Spleen (tissue), 11 donors: ENCODE measurements around the gene CDR2L. TPM values are rescaled to one million over a fixed set of nuclear protein-coding genes. Genes with fewer than 3 reads are reported as not detected.

Source experiments
- DNase-seq: peaks from one replicate; pipeline ENCODE4 v3.0.0-alpha.2; 2020
- H3K27ac ChIP-seq, 8 donors: fragments of 200-600 bp; sonication (generic) in 7 of 8; 1 replicate in 4 of 8; 2 replicates in 4 of 8; pipeline versions ENCODE4 v1.5.0 to v1.8.0; 2016 to 2021; ENCODE audit warnings: inconsistent platforms in 4 of 8, mild to moderate bottlenecking in 4 of 8, moderate library complexity in 1 of 8
- H3K27me3 ChIP-seq, 7 donors: fragments of 200-600 bp; sonication (generic) in 6 of 7; replicated peaks in 1 of 7; 1 replicate in 4 of 7; 2 replicates in 3 of 7; pipeline versions ENCODE4 v1.5.0 to v1.8.0; 2016 to 2021; ENCODE audit warnings: inconsistent platforms in 3 of 7, mild to moderate bottlenecking in 1 of 7
- H3K36me3 ChIP-seq, 6 donors: fragments of 200-600 bp; sonication (generic) in 5 of 6; 1 replicate in 4 of 6; 2 replicates in 2 of 6; pipeline versions ENCODE4 v1.5.0 to v1.8.0; 2016 to 2021; ENCODE audit warnings: inconsistent platforms in 2 of 6
- H3K4me1 ChIP-seq, 6 donors: fragments of 200-600 bp; sonication (generic) in 5 of 6; 1 replicate in 3 of 6; 2 replicates in 3 of 6; pipeline versions ENCODE4 v1.5.0 to v1.8.0; 2016 to 2021; ENCODE audit warnings: inconsistent platforms in 3 of 6
- H3K4me3 ChIP-seq, 8 donors: fragments of 200-600 bp; sonication (generic) in 7 of 8; 1 replicate in 4 of 8; 2 replicates in 4 of 8; pipeline versions ENCODE4 v1.5.0 to v1.8.0; 2016 to 2021; ENCODE audit warnings: inconsistent platforms in 4 of 8, mild to moderate bottlenecking in 4 of 8, moderate library complexity in 2 of 8
- H3K9me3 ChIP-seq, 8 donors: fragments of 200-600 bp; sonication (generic) in 7 of 8; 1 replicate in 4 of 8; 2 replicates in 4 of 8; pipeline versions ENCODE4 v1.5.0 to v1.8.0; 2016 to 2021; ENCODE audit warnings: inconsistent platforms in 4 of 8
- CTCF ChIP-seq, 11 experiments: fragments of 200-600 bp in 7 of 11; fragments of 450-650 bp in 4 of 11; sonication (generic) in 4 of 11; IDR thresholded peaks in 8 of 11; conservative IDR thresholded peaks in 3 of 11; 1 replicate in 7 of 11; 2 replicates in 4 of 11; pipeline versions ENCODE4 v1.4.0 to v1.8.0; 2016 to 2021; ENCODE audit warnings: antibody characterized with exemption in 11 of 11, inconsistent platforms in 4 of 11, mild to moderate bottlenecking in 1 of 11
- POLR2A ChIP-seq, 3 donors: fragments of 450-650 bp; IDR thresholded peaks; one replicate each; pipeline ENCODE4 v1.5.1; 2017; ENCODE audit warnings: antibody characterized with exemption in 3 of 3, mild to moderate bottlenecking in 1 of 3
- POLR2AphosphoS5 ChIP-seq, 3 donors: sonication (generic); formaldehyde crosslinking; IDR thresholded peaks; one replicate each; pipeline ENCODE4 v1.5.1; 2017; ENCODE audit warnings: antibody characterized with exemption in 3 of 3
- WGBS, 5 donors: extraction: QIAGEN DNeasy Blood & Tissue Kit in 3 of 5; methylation state at CpG; one replicate each; pipeline versions ENCODE4 v1.1.5 to v1.1.7; 2013 to 2018; 5-methylcytosine and 5-hydroxymethylcytosine counted together
- intact Hi-C: fragments of 100-400 bp; cut with DNase I; formaldehyde crosslinking; loops from one replicate; pipeline ENCODE4 v1.15.0; 2023; ENCODE audit warnings: low total_unique reads
- polyA plus RNA-seq, 3 donors: library from polyadenylated mRNA; stranded (reverse); fragments of 200-250 nt; gene quantifications; one replicate each; pipeline ENCODE4 v1.2.1, GENCODE V29; 2013
- total RNA-seq, 7 donors: library from RNA; depleted of rRNA in 3 of 7; stranded (reverse); fragments of >200 nt in 3 of 7; fragmentation: NEBNext Ultra II Directional in 4 of 7; extraction: Animal tissue kit (Norgen Biotek cat#: 25700) in 4 of 7; gene quantifications; one replicate each; pipeline versions ENCODE4 v1.1.0 to v1.2.1, GENCODE V29; 2016 to 2021
- donor health status: healthy with polysubstance abuse.
- donor health status: DM: no; HTN: no; CAD: no; lungs with moderate emphysema.
- donor health status: DM: no; HTN: no; CAD: no.
- donor health status: Bipolar disorder and iron deficiency.
- donor health status: healthy.
- donor health status: DM: no; HTN: no; CAD: no.
- donor health status: DM: yes; HTN: yes; CAD: no.

CDR2L gene
- total and polyA plus RNA-seq, 10 donors: 0.48 to 6.0 (median 1.9) TPM

- Histone ChIP-seq H3K9me3 (no peaks in the 10 kb centered on the region), H3K27me3 (peaks cover 0 to 54% (median 19%) of the 10 kb centered on the region in 7 donors), H3K4me1 (peaks cover 3 to 53% (median 24%) of the 10 kb centered on the region in 6 donors), H3K27ac (peak overlapping the region in 6 of 8 donors; percentile 13 to 74 (median 70)), H3K36me3 (no peaks in the 10 kb centered on the region), H3K4me3 (peak overlapping the region in 1 of 8 donors; percentile 83)
- TF ChIP-seq CTCF (IDR thresholded peaks at IDR 0.05 in 8 of 11, conservative IDR thresholded peaks at IDR 0.05 in 3 of 11) (no peak), POLR2AphosphoS5 (IDR thresholded peaks at IDR 0.05) (peak; percentile 13 to 80 (median 70)), POLR2A (IDR thresholded peaks at IDR 0.05) (no peak)
- no peak for DNase-seq
- WGBS, 5 donors: 68 to 85% (median 74%) methylated on average over 3 of the region's 3 CpGs
- intact Hi-C loops: no loop called here
Measured at GRCh38 chr17:74970395-74970794, 17.0 kb upstream of the CDR2L start.

- Histone ChIP-seq H3K27me3 (peaks cover 0 to 57% (median 19%) of the 10 kb centered on the region in 7 donors), H3K27ac (peak overlapping the region in 7 of 8 donors; percentile 14 to 74 (median 69))
Measured at GRCh38 chr17:74971069-74971841, 16.2 kb upstream of the CDR2L start.

GRCh38 chr17:74971842-74972106 lies 15.7 kb upstream of the CDR2L start:
- peak overlapping the region in 7 of 8 donors; percentile 10 to 74 (median 63) for H3K27ac ChIP-seq
- DNase-seq: no peak
- intact Hi-C loops: no loop called here
- H3K4me3 ChIP-seq: peak overlapping the region; percentile 48 to 83 (median 58)
- TF ChIP-seq CTCF (IDR thresholded peaks at IDR 0.05 in 8 of 11, conservative IDR thresholded peaks at IDR 0.05 in 3 of 11) (no peak), POLR2AphosphoS5 (IDR thresholded peaks at IDR 0.05) (no peak), POLR2A (IDR thresholded peaks at IDR 0.05) (no peak)
- no peaks in the 10 kb centered on the region for H3K36me3 ChIP-seq
- 31 to 44% (median 42%) methylated on average over 1 to 9 of the region's 9 CpGs for WGBS, 5 donors
- peaks cover 0 to 57% (median 19%) of the 10 kb centered on the region in 7 donors for H3K27me3 ChIP-seq
- H3K9me3 ChIP-seq: no peaks in the 10 kb centered on the region
- H3K4me1 ChIP-seq: peaks cover 3 to 53% (median 24%) of the 10 kb centered on the region in 6 donors

More at GRCh38 chr17:74971069-74971841, 16.2 kb upstream of the CDR2L start:
- no peak for DNase-seq
- TF ChIP-seq POLR2AphosphoS5 (IDR thresholded peaks at IDR 0.05) (no peak), POLR2A (IDR thresholded peaks at IDR 0.05) (no peak), CTCF (IDR thresholded peaks at IDR 0.05 in 8 of 11, conservative IDR thresholded peaks at IDR 0.05 in 3 of 11) (no peak)
- WGBS, 5 donors: 72 to 92% (median 83%) methylated on average over 8 of the region's 8 CpGs
- Histone ChIP-seq H3K4me1 (peaks cover 3 to 53% (median 24%) of the 10 kb centered on the region in 6 donors), H3K9me3 (no peaks in the 10 kb centered on the region), H3K36me3 (no peaks in the 10 kb centered on the region), H3K4me3 (peak overlapping the region; percentile 48 to 83 (median 58))
- intact Hi-C loops: no loop called here
